Activated CD8-positive, alpha-beta memory T cell treated with anti-CD3 and anti-CD28 coated beads for 24 hours (primary cell): Measurements from ENCODE around the gene INSL3.

Experiments
- DNase-seq: peaks from one replicate; pipeline ENCODE4 v3.0.0-alpha.2; 2020

Gene INSL3, protein sequence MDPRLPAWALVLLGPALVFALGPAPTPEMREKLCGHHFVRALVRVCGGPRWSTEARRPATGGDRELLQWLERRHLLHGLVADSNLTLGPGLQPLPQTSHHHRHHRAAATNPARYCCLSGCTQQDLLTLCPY

DNA sequence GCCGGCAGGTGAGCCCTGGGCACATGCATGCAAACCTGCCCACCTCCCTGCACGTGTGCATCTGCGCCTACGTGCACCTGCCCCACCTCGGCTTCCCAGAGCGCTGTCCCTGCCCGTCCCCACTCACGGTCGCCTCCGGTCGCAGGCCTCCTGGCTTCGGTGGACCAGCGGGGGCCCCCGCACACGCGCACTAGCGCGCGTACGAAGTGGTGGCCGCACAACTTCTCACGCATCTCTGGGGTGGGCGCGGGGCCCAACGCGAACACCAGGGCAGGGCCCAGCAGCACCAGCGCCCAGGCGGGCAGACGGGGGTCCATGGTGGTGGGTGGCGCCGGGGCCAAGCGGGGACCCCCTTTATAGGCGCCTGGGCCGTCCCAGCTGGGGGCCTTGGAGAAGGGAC lies at the start of gene INSL3:
INSL3 (minus strand) TSS at position 330 of the 400 bp plus-strand sequence; CDS start at position 317, 13 bp downstream.
- DNase-seq: no peak

GRCh38 chr19:17869114-17869608 lies 47.8 kb upstream of the INSL3 start:
- DNase-seq: no peak

- DNase-seq: no peak
Measured at GRCh38 chr19:17868669-17869068, 47.4 kb upstream of the INSL3 start.

- no peak for DNase-seq
Measured at GRCh38 chr19:17866964-17867486, 45.7 kb upstream of the INSL3 start.

DNA sequence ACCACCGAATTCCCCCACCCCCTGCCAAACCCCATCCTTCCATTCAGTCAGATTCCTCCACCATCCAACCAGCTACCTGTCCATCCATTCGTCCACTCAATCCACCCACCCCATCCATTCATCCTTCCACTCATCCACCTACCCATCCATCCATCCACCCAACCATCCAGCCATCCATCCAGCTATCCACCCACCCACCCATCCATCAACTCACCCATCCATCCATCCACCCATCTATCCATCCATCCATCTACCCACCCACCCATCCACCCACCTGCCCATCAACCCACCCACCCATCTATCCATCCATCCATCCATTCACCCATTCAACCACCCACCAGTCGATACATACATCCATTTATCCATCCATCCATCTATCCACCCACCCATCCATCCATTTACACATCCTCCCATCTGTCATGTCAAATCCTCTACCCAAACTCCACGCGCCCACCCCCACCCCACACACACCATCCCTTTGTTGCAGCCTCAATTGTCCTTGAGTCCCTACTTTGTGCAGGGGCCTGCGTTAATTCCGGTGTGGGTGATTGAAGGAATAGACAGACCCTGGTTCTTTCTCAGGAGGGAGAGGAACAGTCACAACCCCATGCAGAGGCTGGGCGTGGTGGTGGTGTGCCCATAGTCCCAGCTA lies 45.1 kb upstream of the INSL3 start:
- DNase-seq: no peak

DNA sequence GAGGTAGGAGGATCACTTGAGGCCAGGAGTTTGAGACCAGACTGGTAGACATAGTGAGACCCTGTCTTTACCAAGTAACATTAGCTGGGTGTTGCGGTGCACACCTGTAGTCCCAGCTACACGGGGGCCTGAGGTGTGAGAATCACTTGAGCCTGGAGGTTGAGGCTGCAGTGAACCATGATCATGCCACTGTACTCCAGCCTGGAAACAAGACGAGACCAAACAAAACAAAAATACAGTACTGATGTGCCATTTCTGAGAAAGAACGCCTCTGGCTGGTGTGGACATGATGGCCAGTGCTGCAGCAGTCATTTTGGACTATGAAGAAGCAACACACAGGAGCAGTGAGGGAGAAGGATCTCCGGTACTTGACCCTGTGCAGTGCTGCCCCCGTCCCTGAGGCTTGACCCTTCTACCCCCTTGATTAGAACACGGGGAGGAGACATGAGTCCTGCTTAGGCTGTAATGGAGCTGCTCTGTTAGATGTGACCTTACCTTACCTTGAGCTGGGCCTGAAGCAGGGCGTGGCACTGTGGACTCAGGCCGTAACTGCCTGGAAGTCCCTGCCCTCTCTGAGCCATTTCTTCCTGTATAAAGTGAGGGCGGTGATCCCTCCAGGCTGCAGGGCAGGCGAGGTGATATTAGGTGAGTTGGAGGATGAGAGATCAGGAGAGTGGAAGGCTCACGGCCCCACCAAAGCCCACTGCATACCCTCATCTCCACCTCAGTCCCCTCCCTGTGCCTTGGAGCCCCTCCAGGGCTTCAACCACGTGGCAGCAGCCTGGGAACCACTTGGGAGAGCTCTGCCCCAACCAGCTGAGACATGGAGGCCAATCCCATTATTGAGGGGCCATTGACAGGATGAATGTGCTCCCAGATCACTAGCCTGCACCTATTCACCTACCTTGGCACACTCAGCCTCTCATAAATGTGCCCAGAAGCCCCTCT lies 44.3 kb upstream of the INSL3 start:
- peak; percentile 81 for DNase-seq

DNA sequence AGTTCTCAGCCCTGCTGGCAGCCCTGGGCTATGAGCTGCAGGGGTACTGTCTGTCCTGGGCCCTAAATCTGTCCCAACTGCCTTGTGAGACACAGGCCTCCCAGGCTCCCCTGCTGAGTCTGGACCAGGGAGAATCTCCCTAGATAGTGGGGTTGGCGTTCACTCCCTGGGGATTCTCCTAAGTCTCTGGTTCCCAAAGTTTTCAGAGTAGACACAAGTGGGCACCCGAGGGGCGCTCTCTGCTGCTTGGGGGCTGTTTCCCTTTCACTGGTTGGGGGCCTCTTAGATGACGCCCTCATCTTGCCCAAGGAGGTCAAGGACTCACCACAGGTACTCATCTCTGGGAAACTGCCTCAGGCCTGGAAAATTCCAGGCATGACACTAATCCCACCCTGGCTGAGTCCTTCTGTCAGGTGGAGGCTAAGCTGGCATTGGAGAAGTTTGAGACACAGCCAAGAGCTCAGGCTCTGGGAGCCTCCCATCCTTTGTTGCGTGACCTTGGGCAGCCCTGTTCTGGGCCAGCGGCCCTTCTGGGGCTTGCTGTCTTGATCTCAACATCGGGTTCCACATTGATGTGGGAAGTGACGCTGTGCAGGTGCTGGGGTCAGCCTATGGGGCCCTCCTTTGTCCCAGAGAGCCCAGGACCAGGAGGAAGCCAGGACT lies 42.3 kb upstream of the INSL3 start:
- DNase-seq: peak; percentile 68

GRCh38 chr19:17862711-17863519 lies 41.6 kb upstream of the INSL3 start:
- DNase-seq: no peak

DNA sequence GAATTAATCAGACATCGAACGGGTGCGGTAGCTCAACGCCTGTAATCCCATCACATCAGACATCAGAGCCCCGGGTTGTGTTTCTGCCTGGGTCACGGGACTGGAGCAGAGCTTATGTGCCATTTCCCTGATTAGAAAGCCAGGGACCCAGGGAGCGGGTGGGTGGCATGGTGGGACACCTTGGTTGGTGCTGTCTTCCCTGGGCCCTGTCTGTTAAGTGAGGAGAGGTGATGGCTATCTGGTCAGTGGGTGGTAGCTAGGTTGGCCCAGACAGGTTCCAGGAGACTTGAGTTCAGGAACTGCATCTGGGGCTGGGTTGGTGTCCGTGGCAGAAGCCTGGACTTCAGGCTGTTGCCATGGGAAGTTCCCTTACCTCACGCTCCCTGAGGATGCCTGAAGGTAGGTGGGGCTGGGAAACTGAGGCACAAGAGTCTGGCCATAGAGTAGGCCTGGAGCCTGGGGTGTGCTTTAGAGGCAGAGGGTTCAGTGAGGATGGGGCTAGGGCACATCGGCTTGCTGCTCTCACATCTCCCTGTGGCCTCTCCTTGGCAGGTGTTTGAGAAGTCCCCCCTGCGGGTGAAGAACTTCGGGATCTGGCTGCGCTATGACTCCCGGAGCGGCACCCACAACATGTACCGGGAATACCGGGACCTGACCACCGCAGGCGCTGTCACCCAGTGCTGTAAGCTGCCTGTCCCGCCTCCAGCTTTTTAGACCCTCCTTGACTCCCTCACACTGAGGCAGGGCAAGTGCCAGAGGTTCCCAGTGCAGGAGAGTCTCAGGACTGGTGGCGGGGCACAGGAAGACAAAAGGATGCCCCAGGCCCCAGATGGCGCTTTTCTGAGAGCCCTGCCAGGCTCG lies 40.5 kb upstream of the INSL3 start:
- peak; percentile 70 for DNase-seq

DNA sequence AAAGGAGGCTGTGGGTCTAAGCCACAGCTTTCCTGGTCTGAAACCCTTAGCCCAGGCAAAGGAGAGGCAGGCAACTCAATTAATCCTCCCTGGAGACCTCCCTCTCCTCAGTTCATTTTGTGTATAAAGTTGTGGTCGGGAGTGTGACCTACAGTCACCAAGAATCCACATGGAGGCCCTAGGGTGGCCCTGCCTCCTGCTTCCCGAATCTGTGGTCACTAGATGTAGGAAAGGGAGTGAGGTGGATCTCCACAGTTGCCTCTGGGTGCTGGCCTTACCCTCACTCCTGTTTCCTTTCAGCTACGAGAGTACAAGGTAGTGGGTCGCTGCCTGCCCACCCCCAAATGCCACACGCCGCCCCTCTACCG lies 39.7 kb upstream of the INSL3 start:
- DNase-seq: peak; percentile 70

DNA sequence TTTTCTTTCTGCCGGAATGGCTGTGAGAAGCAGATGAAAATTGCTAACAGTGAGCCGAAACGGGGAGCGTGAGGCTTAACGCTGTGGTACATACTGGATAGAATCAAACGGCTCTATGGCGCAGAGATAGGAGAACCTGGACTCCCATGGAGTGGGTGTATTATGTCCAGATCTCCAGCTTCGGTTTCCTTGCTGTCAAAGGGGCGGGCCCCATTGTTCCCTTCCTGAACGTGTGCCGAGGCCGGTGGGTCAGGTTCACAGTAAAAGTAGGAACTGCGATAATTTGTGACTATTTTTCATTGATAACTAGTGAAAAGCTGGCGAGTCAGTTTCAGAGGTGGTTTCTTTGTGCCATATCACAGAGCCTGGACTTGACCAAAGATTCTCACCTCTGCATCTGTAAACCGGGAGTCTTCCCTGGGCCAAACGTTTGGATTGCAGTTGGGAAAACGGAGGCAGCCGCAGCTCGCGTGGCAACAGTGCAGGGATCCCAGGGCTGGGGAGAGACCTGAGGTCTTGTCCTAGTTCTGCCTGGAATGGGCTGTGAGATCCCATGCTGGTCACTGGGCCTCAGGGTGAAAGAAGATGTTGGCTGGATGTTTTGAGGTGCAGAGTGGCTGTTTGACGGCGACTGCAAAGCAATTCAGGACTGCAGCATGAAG lies 39.1 kb upstream of the INSL3 start:
- DNase-seq: peak; percentile 77

DNA sequence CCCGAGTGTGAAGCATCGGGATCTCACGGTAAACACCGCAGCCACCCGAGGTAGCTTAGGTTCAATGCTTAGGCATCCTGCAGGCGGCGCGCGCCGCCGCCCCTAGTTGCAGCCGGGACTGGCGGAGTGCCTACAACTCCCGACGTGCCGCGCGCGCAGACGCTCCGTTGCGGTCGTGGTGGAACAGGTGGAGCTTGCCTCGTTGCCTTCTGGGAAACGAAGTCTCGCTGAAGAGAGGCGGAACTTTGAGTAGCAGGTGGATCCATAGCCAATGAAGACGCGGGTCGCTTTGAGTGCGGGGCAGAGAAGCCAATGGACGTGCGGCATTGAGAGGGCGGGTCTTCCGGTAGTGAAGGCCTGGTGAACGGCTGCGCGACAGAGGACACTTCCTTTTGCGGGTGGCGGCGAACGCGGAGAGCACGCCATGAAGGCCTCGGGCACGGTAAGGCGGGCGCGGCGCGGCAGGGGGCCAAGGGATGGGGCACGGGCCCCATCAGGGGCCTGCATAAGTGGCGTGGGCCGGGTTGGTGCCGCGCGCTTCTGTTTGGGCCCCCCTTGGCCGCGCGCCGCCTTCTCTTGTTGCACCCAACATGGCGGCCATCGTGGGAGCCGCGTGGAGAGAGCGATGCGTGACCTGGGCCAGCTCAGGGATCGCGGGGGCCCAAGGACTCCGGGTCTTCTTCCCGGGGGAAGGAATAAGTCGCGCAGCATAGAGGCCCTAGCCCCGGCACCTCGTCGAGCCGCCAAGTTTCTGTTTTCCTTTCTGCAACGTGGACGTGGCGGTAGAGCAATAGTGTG lies 38.4 kb upstream of the INSL3 start, which contains the start of gene RPL18A:
RPL18A (plus strand) TSS at position 378 of the 798 bp plus-strand sequence; CDS start at position 425, 47 bp downstream.
- DNase-seq: peak; percentile 98

DNA sequence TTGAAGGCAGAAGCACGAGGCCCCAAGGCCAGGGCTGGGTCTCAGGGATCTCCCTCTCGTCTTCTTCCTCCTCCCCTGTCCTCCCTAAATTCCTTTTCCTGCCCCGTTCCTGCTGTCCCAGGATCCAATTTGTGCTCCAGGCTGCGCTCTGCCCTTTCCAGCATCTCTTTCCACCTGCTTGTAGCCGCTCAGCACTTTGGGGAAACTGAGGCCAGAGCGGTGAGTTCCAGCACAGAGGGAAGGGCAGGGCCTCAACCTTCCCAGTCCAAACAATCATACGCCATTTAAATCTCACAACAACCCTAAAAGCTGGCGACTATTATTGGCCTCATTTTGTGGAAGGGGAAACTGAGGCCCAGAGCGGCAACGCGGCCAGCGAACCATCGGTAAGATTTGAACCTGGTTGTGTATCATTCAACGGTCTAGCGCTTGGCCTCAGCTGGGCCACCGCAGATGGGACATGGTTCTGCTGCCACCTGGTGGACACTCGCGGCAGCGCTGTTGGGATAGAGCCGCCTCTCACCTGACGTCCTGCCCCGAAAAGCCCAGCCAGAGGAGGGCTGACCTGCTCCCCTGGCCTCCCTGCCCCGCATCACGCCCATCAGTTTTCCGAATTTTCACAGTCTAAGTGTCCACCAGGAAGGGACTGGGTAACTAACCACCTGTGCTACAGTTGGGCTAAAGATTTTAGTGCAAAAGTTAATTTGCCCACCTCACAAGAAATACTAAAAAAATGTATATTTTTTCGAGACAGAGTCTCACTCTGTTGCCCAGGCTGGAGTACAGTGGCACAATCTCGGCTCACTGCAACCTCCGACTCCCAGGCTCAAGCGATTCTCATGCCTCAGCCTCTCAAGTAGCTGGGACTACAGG lies 34.2 kb upstream of the INSL3 start:
- DNase-seq: peak; percentile 99

- DNase-seq: no peak
Measured at GRCh38 chr19:17854061-17854460, 32.7 kb upstream of the INSL3 start.

- DNase-seq: no peak
Measured at GRCh38 chr19:17848595-17849292, 27.4 kb upstream of the INSL3 start.

DNA sequence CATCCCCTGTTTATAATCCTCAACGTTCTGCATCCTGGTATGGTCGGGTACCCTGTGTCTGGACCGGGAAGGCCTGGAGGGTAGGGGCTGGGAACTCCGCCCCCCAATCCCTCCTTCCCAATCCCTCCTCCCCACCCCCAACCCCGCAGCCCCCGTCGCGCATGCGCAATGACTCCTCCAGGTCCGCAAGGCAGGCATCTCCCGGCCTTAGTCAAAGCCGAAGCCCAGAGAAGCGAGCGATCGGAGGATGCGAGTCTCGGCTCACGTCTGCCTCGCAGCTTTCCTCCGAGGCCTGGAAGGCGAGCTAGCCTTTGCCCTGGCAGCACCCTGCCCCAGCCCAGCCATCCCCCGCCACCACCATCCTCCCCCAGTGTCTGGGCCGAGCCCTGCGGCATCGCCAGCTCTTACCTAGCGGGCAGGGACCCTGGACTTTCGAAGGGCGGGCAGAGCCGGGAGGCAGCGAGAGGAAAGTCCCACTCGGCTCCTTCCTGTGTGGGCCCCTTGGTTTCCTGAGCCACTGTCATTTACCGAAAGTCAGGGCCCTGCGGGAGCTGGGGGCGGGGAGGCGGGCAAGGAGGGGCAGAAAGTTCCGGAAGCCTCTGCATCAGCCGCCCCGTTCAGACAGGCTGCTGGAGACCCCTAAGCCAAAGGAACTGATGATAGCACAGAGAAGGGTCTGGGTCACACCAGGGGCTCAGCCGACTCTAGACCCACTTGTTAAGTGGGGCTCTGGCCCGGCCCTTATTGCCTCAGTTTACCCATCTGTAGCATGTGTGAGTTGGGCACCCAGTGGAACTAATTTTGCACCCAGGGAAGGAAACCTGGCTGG lies 26.4 kb upstream of the INSL3 start, which contains the start of gene JAK3:
JAK3 (minus strand) TSS at position 445 of the 829 bp plus-strand sequence. CDS start 3,565 bp downstream, outside the sequence.
- peak; percentile 95 for DNase-seq

- DNase-seq: no peak
Measured at GRCh38 chr19:17846146-17846545, 24.8 kb upstream of the INSL3 start.
